ACC112 (cell line): ENCODE data around the gene RASL10B.

Experiments used
- H2AFZ ChIP-seq: fragments of 200-600 bp; sonication (generic); one replicate; pipeline ENCODE4 v1.6.0; 2017; ENCODE audit warnings: antibody characterized with exemption, low read length; ENCODE audit not compliant: unreplicated experiment
- H3K27ac ChIP-seq: fragments of 200-600 bp; sonication (generic); 2 replicates; pipeline ENCODE4 v1.5.1; 2014; ENCODE audit warnings: low read depth, mild to moderate bottlenecking, antibody characterized with exemption, low read length, moderate library complexity
- H3K27me3 ChIP-seq: fragments of 200-600 bp; sonication (generic); 2 replicates; pipeline ENCODE4 v1.6.1; 2014; ENCODE audit warnings: mild to moderate bottlenecking, antibody characterized with exemption, low read length, moderate library complexity, mixed read lengths; ENCODE audit not compliant: insufficient read depth
- H3K36me3 ChIP-seq: fragments of 200-600 bp; sonication (generic); 2 replicates; pipeline ENCODE4 v1.6.1; 2016; ENCODE audit warnings: mild to moderate bottlenecking, antibody characterized with exemption, low read length, moderate library complexity, mixed read lengths; ENCODE audit not compliant: insufficient read depth
- H3K4me1 ChIP-seq: fragments of 200-600 bp; sonication (generic); one replicate; pipeline ENCODE4 v1.6.1; 2016; ENCODE audit warnings: low read length, mixed read lengths; ENCODE audit not compliant: insufficient read depth, unreplicated experiment, control insufficient read depth
- H3K4me3 ChIP-seq: fragments of 200-600 bp; sonication (generic); 2 replicates; pipeline ENCODE4 v1.5.1; 2014; ENCODE audit warnings: mild to moderate bottlenecking, low read depth, low read length
- H3K79me2 ChIP-seq: fragments of 200-600 bp; sonication (generic); one replicate; pipeline ENCODE4 v1.6.0; 2016; ENCODE audit warnings: low read length; ENCODE audit not compliant: control insufficient read depth, unreplicated experiment, insufficient read depth

Gene RASL10B

DNA sequence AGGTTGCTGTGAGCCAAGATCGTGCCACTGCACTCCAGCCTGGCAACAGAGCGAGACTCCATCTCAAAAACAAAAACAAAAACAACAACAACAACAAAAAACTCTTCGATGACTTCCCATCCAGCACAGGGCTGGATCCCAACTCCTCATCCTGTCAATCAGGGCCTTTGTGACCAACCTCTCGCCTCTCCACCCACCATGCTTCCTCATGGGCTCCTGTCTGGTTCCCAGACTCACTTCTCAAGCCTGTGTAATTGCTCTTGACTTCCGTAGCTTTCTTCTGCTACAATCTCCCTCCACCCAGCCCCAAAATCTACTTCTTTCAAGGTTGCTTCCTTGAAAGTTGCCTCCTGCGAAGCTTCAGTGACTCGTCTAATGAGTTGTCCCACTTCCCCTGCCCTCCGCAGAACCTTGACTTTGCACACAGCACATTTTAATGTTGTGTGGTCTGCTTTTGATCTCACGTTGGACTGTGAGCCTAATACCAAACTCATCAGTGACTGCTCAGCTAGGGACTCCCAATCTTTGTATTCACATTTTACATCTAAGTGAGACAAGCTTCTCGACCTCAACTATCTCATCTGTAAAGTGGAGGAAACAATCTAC is 936 bp upstream of the RASL10B start:
- Histone ChIP-seq H3K4me1 (peaks cover 24% of the 10 kb centered on the region), H2AFZ (no peak overlapping the region), H3K27me3 (peaks cover 3% of the 10 kb centered on the region; the same call in 1 of the 2 replicates), H3K36me3 (no peaks in the 10 kb centered on the region), H3K79me2 (no peaks in the 10 kb centered on the region), H3K4me3 (no peak overlapping the region), H3K27ac (no peak overlapping the region)

- Histone ChIP-seq H3K79me2 (no peaks in the 10 kb centered on the region), H3K27ac (no peak overlapping the region), H3K4me1 (peaks cover 8% of the 10 kb centered on the region), H3K36me3 (no peaks in the 10 kb centered on the region), H2AFZ (no peak overlapping the region), H3K27me3 (peaks cover 3% of the 10 kb centered on the region; the same call in 1 of the 2 replicates), H3K4me3 (peak overlapping the region; percentile 77)
These were observed 722 bp downstream of the RASL10B start for GRCh38 chr17:35731917-35732805.

DNA sequence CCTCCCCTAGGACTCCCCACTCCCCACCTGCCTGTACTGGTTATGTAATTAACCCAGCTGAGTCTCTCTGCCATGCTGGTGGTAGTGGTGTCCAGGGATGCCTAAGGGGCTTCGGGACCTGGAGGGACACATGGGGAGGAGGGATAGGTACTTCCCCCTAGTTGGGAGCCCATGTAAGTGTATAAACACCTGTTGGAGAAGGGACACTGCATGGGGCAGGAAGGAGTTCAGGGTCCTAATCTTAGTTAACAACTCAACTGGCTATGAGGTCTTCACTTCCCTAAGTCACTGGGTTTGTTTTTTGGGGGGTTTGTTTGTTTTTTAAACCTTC is 1.3 kb downstream of the RASL10B start:
- peaks cover 3% of the 10 kb centered on the region; the same call in 1 of the 2 replicates for H3K27me3 ChIP-seq
- H3K27ac ChIP-seq, result no peak overlapping the region
- H2AFZ ChIP-seq, result no peak overlapping the region
- H3K4me3 ChIP-seq, result no peak overlapping the region
- H3K79me2 ChIP-seq, result no peaks in the 10 kb centered on the region
- H3K4me1 ChIP-seq, result peaks cover 8% of the 10 kb centered on the region
- no peaks in the 10 kb centered on the region for H3K36me3 ChIP-seq

DNA sequence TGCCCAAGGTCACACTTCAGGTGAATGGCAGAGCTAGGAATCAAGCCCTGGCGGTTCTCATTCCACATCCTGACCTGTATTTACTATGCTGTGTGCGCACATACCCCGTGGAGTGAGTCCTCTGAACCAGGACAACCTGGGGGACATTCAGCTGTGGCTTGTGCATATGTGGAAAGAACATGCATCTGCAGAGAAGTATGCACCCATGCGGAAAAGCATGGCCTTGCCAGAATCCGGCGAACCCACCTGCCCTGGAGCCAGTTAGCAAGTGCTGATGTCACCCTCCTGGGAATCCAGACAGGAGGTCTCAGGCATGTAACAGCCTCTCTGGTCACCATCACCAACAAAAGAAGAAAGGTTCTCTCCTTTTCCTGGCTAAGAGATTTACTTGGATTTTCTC is 1.9 kb downstream of the RASL10B start:
- H3K4me3 ChIP-seq, result no peak overlapping the region
- H2AFZ ChIP-seq, result no peak overlapping the region
- no peaks in the 10 kb centered on the region for H3K79me2 ChIP-seq
- H3K36me3 ChIP-seq, result no peaks in the 10 kb centered on the region
- H3K4me1 ChIP-seq, result peaks cover 8% of the 10 kb centered on the region
- H3K27me3 ChIP-seq, result peaks cover 3% of the 10 kb centered on the region
- H3K27ac ChIP-seq, result no peak overlapping the region

- no peak overlapping the region for H3K4me3 ChIP-seq
- no peak overlapping the region for H2AFZ ChIP-seq
- H3K27ac ChIP-seq, result no peak overlapping the region
- peaks cover 12% of the 10 kb centered on the region for H3K27me3 ChIP-seq
- no peaks in the 10 kb centered on the region for H3K79me2 ChIP-seq
- H3K4me1 ChIP-seq, result peaks cover 8% of the 10 kb centered on the region
- no peaks in the 10 kb centered on the region for H3K36me3 ChIP-seq
These were observed 3.0 kb downstream of the RASL10B start for GRCh38 chr17:35734396-35734795.

DNA sequence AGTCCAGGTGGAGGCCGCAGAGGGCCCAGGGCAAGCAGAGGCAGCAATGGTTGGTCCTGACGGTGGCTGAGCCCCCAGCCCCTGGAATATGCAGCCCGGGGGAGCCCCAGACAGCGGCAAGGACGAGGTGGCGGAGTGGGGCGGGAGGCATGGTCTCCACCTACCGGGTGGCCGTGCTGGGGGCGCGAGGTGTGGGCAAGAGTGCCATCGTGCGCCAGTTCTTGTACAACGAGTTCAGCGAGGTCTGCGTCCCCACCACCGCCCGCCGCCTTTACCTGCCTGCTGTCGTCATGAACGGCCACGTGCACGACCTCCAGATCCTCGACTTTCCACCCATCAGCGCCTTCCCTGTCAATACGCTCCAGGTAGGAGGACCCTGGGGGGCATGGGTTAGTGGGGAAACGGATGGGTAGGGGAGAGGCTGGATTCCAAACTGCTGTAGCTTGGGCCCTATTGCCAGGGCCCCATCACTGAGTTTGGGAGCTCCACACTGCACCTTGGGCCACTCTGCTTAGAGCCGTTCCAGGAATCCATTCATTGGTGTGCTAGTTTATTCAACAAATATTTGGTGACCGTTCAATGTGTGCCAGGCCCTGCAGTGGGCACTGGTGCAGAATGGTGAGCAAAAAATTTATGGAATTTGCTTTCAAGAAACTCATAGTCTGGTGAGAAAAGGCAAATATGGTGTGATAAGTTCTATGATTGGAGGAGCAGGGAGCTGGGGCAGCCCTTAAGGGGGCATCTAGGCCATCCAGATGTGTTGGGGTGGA is 3.8 kb downstream of the RASL10B start:
- no peaks in the 10 kb centered on the region for H3K79me2 ChIP-seq
- peaks cover 8% of the 10 kb centered on the region for H3K4me1 ChIP-seq
- H3K27me3 ChIP-seq, result peaks cover 20% of the 10 kb centered on the region

DNA sequence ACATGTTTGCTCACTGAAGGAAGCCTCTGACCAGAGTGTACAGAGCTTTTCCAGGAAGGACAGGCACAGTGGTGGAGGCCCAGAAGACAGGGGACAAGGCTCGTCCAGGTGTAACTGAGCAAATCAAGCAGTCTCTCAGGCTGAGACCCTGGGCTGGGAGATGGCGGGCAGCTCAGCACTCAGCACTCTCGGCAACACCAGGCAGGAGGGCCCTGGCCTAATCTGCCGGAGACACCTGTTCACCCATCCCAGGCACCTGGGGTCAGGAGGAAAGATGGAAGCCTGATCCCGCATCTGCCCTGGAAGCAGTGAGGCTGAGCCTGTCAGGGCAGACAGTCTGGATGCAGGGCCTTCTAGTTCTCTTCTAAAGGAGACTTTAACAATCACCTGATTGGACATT is 4.8 kb downstream of the RASL10B start:
- no peak overlapping the region for H2AFZ ChIP-seq
- H3K4me3 ChIP-seq, result no peak overlapping the region
- H3K27ac ChIP-seq, result no peak overlapping the region
- H3K4me1 ChIP-seq, result peaks cover under 1% of the 10 kb centered on the region
- H3K79me2 ChIP-seq, result no peaks in the 10 kb centered on the region
- no peaks in the 10 kb centered on the region for H3K36me3 ChIP-seq
- peaks cover 31% of the 10 kb centered on the region for H3K27me3 ChIP-seq

More for the DNA sequence above, 3.8 kb downstream of the RASL10B start:
- no peak overlapping the region for H3K4me3 ChIP-seq
- H3K36me3 ChIP-seq, result no peaks in the 10 kb centered on the region
- no peak overlapping the region for H2AFZ ChIP-seq
- H3K27ac ChIP-seq, result no peak overlapping the region

- no peaks in the 10 kb centered on the region for H3K79me2 ChIP-seq
- H3K4me1 ChIP-seq, result no peaks in the 10 kb centered on the region
- H3K27ac ChIP-seq, result no peak overlapping the region
- H3K27me3 ChIP-seq, result peaks cover 51% of the 10 kb centered on the region
- no peaks in the 10 kb centered on the region for H3K36me3 ChIP-seq
- no peak overlapping the region for H3K4me3 ChIP-seq
- no peak overlapping the region for H2AFZ ChIP-seq
These were observed 7.2 kb downstream of the RASL10B start for GRCh38 chr17:35738519-35739133.

DNA sequence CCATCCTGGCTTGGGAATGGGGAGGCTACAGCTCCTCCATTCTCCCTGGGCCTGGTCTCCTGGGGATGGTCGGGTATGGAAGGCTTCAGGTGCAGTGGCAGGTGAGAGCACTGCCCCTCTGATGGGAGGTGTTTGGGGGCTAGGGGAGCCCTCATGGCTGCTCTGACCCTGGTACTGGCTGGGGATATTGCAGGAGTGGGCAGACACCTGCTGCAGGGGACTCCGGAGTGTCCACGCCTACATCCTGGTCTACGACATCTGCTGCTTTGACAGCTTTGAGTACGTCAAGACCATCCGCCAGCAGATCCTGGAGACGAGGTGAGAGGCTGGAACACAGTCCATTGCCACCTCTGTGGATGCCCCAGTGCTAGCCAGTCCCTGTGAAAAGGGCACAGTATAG is 8.8 kb downstream of the RASL10B start:
- H3K27ac ChIP-seq, result no peak overlapping the region
- no peak overlapping the region for H2AFZ ChIP-seq
- H3K4me1 ChIP-seq, result no peaks in the 10 kb centered on the region
- H3K36me3 ChIP-seq, result no peaks in the 10 kb centered on the region
- H3K79me2 ChIP-seq, result no peaks in the 10 kb centered on the region
- no peak overlapping the region for H3K4me3 ChIP-seq
- H3K27me3 ChIP-seq, result peaks cover 60% of the 10 kb centered on the region
